NAMALWA (cell line): ENCODE measurements around the gene COL6A2.

ENCODE experiments used
- DNase-seq: peaks from one replicate; pipeline ENCODE4 v3.0.0-alpha.2; 2015; ENCODE audit warnings: low spot score

COL6A2 gene

DNA sequence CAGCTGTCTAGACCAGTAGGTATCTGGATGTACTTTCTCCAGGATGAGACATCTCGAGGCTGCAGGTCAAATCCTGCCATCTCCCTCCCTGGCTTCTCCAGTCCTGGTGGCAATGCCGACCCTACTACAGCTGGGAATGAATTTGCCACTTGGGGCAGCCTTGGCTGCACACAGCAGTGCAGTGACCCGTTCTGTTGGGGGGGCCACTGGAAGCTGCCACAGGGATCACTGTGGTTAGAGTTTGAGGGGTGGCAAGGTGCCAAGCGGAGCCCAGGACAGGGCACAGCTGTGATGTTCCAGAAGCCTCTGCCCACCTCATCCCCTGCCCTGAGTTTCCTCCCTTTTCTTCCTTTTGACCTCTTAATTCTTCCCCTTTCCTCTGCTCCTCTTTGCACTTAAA lies 17.1 kb downstream of the COL6A2 start:
- no peak for DNase-seq

GRCh38 chr21:46115441-46116188 lies 17.7 kb downstream of the COL6A2 start:
- no peak for DNase-seq

GRCh38 chr21:46116189-46116775 lies 18.4 kb downstream of the COL6A2 start:
- no peak for DNase-seq

- no peak for DNase-seq
Observed at GRCh38 chr21:46116776-46117585, 19.1 kb downstream of the COL6A2 start.

DNA sequence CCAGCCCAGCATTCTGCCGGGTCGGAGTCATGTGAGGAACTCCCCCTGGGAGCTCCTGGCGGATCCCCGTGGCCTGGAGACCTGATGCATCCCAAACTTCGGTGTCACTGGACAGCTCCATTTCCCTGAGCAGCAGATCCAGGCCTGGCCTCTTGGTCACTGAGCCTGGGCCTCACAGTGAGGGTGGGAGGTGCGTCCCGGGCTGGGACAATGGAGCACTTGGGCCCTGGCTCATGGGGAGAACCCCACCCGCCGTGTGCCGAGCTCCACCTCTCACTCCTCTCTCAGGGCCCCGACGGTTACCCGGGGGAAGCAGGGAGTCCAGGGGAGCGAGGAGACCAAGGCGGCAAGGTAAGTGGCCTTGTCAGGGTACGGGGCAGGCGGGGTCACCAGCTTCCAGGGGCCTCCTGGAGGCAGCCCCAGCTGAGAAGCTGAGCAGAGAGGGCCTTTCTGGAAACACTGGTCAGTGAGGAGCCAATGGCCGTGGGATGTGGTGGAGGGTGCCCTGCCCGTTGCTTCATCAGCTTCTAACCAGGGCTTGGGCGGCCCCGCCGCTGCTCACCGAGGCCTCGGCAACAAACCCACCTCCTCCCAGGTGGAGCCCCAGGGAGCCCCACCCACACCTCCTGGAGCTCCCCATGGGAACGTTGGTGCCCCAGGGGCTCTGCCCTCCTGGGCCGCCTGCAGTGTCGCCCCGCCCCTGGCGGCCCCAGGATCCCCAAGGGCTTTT lies 19.8 kb downstream of the COL6A2 start:
- DNase-seq = no peak

DNA sequence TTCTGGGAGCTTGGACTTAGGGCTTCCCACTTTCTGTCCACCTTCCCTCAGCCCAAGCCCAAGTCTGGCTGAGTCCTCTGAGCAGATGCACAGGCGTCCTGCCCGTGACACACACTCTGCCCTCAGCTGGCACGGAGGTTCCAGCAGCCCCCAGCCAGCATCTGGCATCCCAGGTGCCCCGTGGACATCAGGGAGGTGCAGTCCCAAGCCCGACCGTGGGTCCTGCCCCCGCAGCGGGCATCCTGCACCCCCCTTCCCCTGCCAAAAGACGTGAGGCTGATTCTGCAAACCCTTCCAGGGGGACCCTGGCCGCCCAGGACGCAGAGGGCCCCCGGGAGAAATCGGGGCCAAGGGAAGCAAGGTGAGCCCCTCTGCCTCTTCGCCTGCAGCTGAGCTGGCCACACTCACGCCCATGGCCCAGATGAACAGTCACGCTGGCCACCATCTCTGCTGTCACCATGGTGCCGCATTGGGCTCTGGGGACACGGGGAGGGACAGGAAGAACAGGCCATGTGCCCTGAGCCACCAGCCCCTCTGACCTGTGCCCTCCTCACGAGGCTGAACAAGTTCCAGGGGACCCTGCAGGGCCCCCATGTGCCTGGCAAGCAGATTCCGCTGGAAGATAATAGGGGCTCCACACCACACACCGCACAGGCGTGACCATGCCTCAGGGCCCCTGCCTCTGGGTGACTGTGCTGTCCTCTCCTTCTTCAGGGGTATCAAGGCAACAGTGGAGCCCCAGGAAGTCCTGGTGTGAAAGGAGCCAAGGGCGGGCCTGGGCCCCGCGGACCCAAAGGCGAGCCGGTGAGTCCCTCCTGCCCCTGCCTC lies 20.6 kb downstream of the COL6A2 start:
- DNase-seq = no peak

- no peak for DNase-seq
Observed at GRCh38 chr21:46119144-46119636, 21.3 kb downstream of the COL6A2 start.

GRCh38 chr21:46119637-46120271 lies 21.8 kb downstream of the COL6A2 start:
- no peak for DNase-seq

- DNase-seq = no peak
Observed at GRCh38 chr21:46120301-46121285, 22.7 kb downstream of the COL6A2 start.

DNA sequence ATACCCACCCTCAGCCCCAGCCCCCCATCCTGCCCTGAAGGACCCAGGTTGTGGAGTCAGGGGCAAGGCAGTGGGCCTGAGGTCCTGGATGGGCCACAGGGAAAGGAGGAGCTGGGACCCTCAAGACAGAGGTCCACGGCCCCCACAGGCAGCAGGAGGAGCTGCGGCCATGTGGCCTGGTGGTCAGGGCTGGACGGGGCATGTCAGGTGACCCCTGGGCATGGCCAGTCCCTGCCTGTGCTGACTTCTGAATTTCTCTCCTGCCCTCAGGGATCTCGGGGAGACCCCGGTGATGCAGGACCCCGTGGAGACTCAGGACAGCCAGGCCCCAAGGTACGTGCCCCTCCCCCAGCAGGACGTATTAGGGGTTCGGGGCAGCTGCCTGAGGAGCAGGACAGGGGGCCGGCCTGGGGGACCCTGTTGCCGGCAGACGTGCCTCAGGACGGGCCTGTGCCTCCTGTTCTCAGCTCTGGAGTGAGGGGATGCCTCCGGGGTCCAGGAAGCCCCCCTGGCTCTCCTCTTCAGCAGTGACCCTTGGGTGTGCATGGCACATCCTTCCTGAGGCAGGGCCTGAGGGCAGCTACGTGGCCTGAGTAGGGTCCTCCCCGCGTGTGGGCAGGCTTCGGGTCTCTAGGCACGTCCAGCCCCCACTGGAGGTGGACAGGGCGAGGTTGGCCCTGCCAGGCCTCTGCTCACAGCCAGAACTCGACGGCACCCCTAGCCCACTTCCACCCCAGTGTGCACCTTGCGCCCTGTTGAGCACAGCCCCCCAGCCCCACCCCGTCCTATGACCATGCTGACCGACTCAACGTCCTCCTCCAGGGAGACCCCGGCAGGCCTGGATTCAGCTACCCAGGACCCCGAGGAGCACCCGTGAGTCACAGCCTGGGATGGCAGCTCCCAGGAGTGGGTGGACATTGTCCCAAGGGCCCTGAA lies 23.6 kb downstream of the COL6A2 start:
- no peak for DNase-seq

- DNase-seq = no peak
Observed at GRCh38 chr21:46122237-46122671, 24.3 kb downstream of the COL6A2 start.

GRCh38 chr21:46122758-46123683 lies 25.1 kb downstream of the COL6A2 start:
- no peak for DNase-seq

- no peak for DNase-seq
Observed at GRCh38 chr21:46124083-46124925, 26.4 kb downstream of the COL6A2 start.

- no peak for DNase-seq
Observed at GRCh38 chr21:46124926-46125845, 27.3 kb downstream of the COL6A2 start.

DNA sequence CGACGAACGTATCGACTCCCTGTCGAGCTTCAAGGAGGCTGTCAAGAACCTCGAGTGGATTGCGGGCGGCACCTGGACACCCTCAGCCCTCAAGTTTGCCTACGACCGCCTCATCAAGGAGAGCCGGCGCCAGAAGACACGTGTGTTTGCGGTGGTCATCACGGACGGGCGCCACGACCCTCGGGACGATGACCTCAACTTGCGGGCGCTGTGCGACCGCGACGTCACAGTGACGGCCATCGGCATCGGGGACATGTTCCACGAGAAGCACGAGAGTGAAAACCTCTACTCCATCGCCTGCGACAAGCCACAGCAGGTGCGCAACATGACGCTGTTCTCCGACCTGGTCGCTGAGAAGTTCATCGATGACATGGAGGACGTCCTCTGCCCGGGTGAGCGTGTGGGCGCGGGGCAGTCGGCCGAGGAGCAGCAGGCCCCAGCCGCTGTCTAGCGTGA lies 28.0 kb downstream of the COL6A2 start:
- no peak for DNase-seq
